NOMO-1 (cell line): ENCODE results near the gene TMEM255B.

ENCODE experiments used
- DNase-seq, 2 experiments: peaks; one replicate each; lab custom pipeline; 2025; ENCODE audit not compliant: unreplicated experiment in 2 of 2; lab: John Stamatoyannopoulos, UW

Gene TMEM255B

DNA sequence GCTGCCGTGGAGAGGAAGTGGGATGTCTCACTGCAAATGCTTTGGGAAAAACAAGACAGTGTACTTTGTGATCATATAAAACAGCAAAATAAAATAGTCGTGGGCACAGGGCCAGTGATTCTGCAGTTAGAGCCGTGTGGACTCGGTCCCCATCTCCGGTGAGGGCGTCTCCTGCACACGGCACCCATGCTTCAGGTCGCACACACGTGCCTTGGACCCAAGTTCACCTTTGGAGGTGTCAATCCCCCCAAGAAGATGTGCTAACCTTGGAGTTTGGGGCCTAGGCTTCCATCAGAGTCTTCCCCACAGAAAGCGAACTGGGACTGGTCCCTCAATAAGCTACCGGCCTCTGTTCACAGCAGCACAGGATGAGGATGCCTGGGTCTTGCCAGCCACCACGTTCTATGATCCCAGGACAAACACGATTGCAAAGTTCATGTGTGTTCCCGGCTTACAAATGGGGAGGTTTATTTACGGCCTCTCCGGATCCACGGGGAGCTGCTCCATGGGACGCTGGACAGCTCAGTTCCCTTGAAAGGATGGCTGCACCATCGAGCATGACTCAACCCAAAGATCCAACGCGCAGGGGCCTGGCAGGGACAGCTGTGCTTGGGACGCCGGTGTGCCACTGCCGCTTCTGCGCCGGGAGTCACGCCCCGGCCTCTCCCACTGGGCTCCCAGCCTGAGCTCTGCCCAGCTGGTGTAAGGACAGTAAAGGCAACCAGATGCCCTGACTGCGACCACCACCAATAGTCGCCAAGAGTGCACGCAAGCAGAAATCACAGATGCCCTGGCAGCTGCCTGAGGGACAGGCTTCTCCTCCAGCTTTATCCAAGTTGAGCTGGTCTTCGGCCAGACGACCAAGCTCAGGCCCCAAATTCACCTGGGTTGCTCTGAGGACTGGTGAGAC lies 96.2 kb downstream of the TMEM255B start:
- no peak for DNase-seq

DNA sequence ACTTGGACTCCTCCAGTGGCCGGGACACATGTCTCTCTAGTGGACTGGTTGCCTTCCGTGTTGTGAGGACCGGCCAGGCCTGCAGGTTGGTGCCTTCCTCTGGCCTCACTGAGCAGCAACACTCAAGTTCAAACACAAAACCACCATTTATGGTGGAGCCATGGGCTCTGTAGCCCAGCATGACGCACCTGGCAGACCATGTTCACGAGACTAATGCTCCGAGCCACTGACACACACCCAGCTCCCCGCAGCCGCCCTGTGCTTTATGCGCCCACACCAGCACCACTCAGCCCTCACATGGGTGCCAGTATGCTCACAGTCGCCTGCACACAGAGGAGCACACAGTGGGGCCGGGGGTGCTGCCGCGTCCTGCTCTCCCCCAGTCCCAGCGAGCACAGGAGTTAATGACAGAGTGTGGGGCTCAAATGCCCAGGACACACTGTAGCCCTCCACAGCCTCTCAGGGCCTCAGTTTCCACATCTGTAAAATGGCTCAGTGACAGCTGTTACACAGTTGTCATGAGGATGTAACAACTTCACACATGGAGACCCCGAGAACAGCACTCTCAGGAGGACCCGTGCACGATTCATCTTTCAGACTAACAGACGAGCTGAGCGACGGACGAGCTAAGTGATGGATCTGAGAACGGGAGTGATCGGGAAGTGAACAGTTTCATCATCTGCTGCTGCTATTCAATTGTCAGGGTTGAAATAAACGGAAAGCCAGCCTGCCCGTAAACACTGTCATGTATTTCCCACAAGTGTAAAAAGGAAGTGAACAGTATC lies 97.1 kb downstream of the TMEM255B start:
- no peak for DNase-seq

GRCh38 chr13:113856716-113857065 lies 97.7 kb downstream of the TMEM255B start:
- DNase-seq: no peak

DNA sequence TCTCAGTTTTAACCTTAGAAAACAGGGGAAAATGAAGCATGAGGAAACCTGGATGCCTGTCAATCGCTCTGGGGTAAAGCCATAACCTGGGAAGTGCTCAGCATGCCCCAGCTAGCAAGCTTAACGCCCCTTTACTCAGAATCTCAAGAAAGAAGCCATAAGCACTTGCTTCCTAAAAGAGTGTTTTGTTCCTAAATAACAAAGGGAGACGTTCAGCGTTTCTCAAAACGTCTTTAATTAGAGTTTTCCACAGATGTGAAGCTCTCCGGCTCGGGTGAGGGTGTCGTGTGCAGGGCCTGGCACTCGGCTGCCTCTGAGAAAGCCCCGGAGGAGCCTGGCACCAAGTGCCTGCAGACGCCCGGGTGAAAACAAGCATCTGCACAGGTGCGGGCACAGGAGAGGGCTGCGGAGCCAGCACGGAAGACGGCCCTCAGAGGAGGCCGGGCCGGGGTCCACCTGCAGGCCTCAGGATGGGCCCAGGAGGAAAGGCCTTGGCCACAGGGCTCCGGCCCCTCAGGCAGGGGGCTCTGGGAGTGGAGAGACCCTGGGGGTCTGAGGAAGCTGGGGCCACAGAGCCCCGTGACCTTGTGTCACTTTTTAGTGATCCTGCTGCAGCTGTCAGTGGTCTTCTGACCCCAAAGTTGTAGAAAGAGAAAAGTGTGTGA lies 98.6 kb downstream of the TMEM255B start:
- DNase-seq: no peak

- DNase-seq: no peak
Measured at GRCh38 chr13:113859311-113860050, 100.5 kb downstream of the TMEM255B start.

- DNase-seq: no peak
Measured at GRCh38 chr13:113860051-113860664, 101.1 kb downstream of the TMEM255B start.

DNA sequence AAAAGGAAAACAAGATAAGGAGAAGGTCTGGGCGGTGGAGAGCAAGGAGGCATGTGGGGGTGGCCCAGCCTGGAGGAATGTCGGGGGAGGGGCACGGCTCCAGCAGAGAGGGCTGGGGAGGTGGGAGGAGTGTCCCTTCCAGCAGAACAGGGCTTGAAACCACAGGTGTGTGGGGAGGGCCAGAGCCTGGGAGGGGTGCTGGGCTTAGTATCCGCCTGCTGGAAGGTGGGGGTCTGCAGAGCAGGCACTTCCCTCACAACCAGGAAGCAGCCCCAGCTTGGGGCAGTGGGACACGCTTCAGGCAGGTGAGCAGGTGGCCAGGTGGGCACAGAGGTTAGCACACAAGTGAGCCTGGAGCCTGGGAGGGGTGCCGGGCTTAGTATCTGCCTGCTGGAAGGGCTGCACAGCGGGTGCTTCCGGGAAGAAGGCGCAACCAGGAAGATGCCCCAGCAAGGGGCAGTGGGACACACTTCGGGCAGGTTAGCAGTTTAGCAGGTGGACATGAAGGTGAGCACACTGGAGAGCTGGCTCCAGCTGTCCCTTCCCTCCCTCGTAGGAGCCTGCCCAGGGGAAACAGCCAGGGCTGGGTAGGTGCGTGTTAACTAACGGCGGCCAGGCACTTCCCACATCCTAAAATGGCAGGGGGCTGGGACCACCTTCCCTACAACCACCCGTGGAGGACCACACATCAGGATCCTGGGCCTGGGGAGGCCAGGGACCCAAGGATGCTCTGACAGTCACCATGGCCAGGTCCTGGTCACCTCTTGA lies 101.8 kb downstream of the TMEM255B start:
- no peak for DNase-seq

DNA sequence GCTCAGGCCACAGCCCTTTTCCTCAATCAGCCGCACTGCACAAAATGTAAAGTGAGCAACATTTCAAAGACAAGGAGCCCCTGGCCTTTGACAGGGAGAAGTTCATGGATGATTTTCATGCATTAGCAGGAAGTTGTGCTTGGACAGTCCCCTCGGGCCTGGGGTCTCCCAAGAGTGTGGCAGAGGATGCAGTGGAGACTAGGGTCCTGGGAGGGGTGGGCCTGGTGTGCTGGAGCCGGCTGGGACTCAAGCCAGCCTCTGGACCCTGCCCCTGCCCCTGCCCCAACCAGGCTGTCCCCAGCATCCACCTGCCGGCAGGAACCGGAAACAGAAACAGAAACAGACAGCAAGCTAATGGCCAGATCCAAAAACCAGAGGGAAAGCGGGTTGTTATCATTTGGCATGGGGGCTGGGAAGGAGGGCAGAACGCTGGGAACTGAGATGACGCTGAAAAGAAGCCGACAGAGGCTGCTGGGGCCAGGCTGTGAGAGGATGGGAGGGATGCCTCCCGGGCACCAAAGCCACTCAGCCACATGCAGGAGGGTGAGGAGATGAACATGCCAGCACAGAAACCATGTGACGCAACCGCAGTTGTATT lies 102.5 kb downstream of the TMEM255B start:
- no peak for DNase-seq

GRCh38 chr13:113862191-113862930 lies 103.3 kb downstream of the TMEM255B start:
- DNase-seq: no peak

GRCh38 chr13:113862931-113863523 lies 104.0 kb downstream of the TMEM255B start:
- peak; percentile 53 to 75 for DNase-seq

GRCh38 chr13:113863524-113864272 lies 104.7 kb downstream of the TMEM255B start, which contains the start of gene GAS6:
Gene GAS6 (minus strand): TSS chr13:113864076. CDS start chr13:113863920, 156 bp downstream.
- DNase-seq: peak in 1 of 2 experiments; percentile 17

DNA sequence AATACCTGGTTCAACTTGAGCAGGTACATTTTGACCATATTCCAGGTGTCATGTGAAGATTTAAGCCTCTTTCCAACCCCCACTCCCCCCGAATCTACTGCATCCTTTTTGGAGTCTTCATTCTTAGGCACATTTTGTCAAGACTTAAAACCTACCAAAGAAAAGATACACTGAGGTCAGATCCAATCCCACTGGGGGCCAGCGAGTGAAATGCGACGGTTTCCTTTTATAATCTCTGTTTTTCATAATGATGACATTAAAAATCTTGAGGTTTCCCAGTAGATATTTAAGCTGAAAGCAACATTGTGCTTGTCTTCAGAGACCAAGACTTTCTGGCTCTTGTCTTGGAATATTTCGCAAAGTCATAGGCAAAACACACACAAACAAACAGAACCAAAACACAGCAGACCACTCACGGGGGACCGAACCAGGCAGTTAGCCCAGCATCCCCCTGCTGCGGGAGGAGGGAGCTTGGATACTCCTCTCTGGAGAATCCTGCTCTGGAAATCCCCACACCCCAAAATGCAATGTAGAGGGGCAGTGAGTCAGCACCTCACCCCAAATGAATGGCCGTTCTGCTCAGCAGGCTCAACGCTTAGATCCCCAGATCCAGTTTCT lies 105.4 kb downstream of the TMEM255B start:
- no peak for DNase-seq

DNA sequence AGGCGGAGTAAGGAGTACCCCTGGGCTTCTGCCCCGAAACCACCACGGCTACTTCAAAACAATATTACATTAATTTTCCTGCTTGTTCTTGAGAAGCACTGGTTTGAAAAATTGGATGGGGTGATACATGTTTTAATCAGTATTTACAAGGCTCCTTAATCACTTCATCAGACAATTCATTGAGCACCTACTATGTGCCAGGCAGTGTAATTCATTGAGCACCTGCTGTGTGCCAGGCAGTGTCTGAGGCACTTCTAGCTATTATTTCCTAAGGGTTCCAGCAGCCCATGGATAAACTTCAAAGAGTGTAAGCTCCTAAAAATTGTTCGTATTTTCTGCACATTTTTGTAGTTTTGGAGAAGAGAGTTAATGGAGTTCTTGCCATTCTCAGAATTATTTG lies 106.4 kb downstream of the TMEM255B start:
- DNase-seq: no peak
